Caco-2 (cell line): ENCODE results near the gene ZDHHC3. TPM values are rescaled to one million over a fixed set of nuclear protein-coding genes. Genes with fewer than 3 reads are reported as not detected.
A peak's percentile ranks its signal among the peaks of the same experiment; 100 is the strongest.

ENCODE experiments used
- BruUV-seq: library from RNA; stranded (reverse); fragments of 400-500 nt; replicated peaks from 2 replicates; lab custom pipeline; 2021; lab: Mats Ljungman, UMichigan
- CTCF ChIA-PET: fragments of 300-600 bp; sonication (Branson Sonifier 250); formaldehyde crosslinking; loops from one replicate; lab custom pipeline; 2022; ENCODE audit warnings: antibody characterized with exemption; lab: Charles Lee
- POLR2A ChIA-PET: fragments of 300-600 bp; sonication (Branson Sonifier 250); formaldehyde crosslinking; loops from one replicate; lab custom pipeline; 2022; ENCODE audit warnings: antibody characterized with exemption; lab: Charles Lee
- DNase-seq, 2 experiments: peaks; one replicate each; pipeline versions ENCODE4 v3.0.0 to v3.0.0-alpha.2; 2020 to 2022
- H3K27me3 ChIP-seq: replicated peaks from 2 replicates; pipeline ENCODE4 v1.6.0; 2011; ENCODE audit warnings: low read length; ENCODE audit not compliant: control insufficient read depth, insufficient read depth
- H3K36me3 ChIP-seq: 2 replicates; pipeline ENCODE4 v1.5.1; 2011; ENCODE audit warnings: low read length; ENCODE audit not compliant: control insufficient read depth, insufficient read depth
- H3K4me1 ChIP-seq: fragments of 250-450 bp; sonication (Bioruptor Pico); 2 replicates; pipeline ENCODE4 v1.5.1; 2020; ENCODE audit warnings: mild to moderate bottlenecking
- H3K4me3 ChIP-seq: 2 replicates; pipeline ENCODE4 v1.5.1; 2011; ENCODE audit warnings: low read depth, mild to moderate bottlenecking, control low read depth, low read length
- H3K9me3 ChIP-seq: fragments of 250-450 bp; sonication (Bioruptor Pico); 2 replicates; pipeline ENCODE4 v1.5.1; 2020; ENCODE audit warnings: mild to moderate bottlenecking, moderate library complexity
- H3K27ac Mint-ChIP-seq: one replicate; pipeline ENCODE4 v1.8.0; 2022; ENCODE audit warnings: mixed read lengths; ENCODE audit not compliant: unreplicated experiment
- H3K27me3 Mint-ChIP-seq: one replicate; pipeline ENCODE4 v1.8.0; 2022; ENCODE audit warnings: mixed read lengths; ENCODE audit not compliant: insufficient read depth, unreplicated experiment
- H3K36me3 Mint-ChIP-seq: one replicate; pipeline ENCODE4 v1.8.0; 2022; ENCODE audit warnings: mild to moderate bottlenecking, mixed read lengths; ENCODE audit not compliant: insufficient read depth, unreplicated experiment
- H3K4me1 Mint-ChIP-seq: one replicate; pipeline ENCODE4 v1.8.0; 2022; ENCODE audit warnings: low read depth, mixed read lengths; ENCODE audit not compliant: unreplicated experiment
- H3K4me3 Mint-ChIP-seq: one replicate; pipeline ENCODE4 v1.8.0; 2022; ENCODE audit warnings: mild to moderate bottlenecking, moderate library complexity, mixed read lengths; ENCODE audit not compliant: unreplicated experiment
- H3K9me3 Mint-ChIP-seq: one replicate; pipeline ENCODE4 v1.8.0; 2022; ENCODE audit warnings: mixed read lengths; ENCODE audit not compliant: unreplicated experiment
- intact Hi-C: fragments of 100-400 bp; cut with micrococcal nuclease; formaldehyde crosslinking; loops from one replicate; pipeline ENCODE4 v1.10.0; 2022; ENCODE audit not compliant: unreplicated experiment
- total RNA-seq: library from RNA; stranded (reverse); gene quantifications from 2 replicates; pipeline ENCODE4 v1.2.3, GENCODE V29; 2022
- TF ChIP-seq, protein P1 (sequence below), 2 experiments: fragments of 200-600 bp in 1 of 2; IDR thresholded peaks; 1 replicate in 1 of 2; 2 replicates in 1 of 2; pipeline versions ENCODE4 v1.5.1 to v1.8.0; 2011 to 2022; ENCODE audit warnings: antibody characterized with exemption in 1 of 2, control low read depth in 1 of 2, inconsistent platforms in 1 of 2, low read depth in 1 of 2, low read length in 1 of 2, mild to moderate bottlenecking in 1 of 2, moderate library complexity in 1 of 2; ENCODE audit not compliant: insufficient read depth in 1 of 2, severe bottlenecking in 1 of 2, unreplicated experiment in 1 of 2

The ZDHHC3 gene
- total RNA-seq, 1 experiment from 2014 or later = 71.3 TPM

GRCh38 chr3:44913868-44914468 lies 62.0 kb downstream of the ZDHHC3 start:
- BruUV-seq = no TSS peak
- H3K36me3 Mint-ChIP-seq = peaks cover 10% of the 10 kb centered on the region

DNA sequence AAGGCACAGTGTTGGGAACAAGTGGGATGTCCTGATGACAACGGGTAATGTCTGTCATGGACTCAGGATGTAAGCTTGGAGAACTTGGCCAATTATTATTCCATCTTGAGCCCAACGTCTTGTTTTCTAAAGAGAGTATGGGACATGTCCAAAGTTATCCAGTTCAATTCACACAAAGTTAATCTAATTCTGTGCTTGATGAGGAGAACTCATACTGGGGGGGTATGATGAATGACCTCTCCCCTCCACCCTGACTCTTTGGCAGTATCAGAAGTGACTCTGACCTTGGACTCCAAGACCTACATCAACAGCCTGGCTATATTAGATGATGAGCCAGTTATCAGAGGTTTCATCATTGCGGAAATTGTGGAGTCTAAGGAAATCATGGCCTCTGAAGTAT lies 65.3 kb downstream of the ZDHHC3 start:
- H3K4me1 Mint-ChIP-seq = no peaks in the 10 kb centered on the region
- no peak overlapping the region for H3K4me3 ChIP-seq
- no peak overlapping the region for H3K27ac Mint-ChIP-seq
- DNase-seq = no peak
- POLR2A ChIA-PET = no interaction called here
- intact Hi-C loops = no loop called here
- no peaks in the 10 kb centered on the region for H3K9me3 ChIP-seq
- no peaks in the 10 kb centered on the region for H3K36me3 Mint-ChIP-seq
- H3K36me3 ChIP-seq = no peaks in the 10 kb centered on the region
- BruUV-seq = no TSS peak
- CTCF ChIA-PET = no interaction called here
- H3K9me3 Mint-ChIP-seq = no peaks in the 10 kb centered on the region
- H3K27me3 Mint-ChIP-seq = no peaks in the 10 kb centered on the region
- H3K4me3 Mint-ChIP-seq = no peak overlapping the region
- no peaks in the 10 kb centered on the region for H3K4me1 ChIP-seq
- H3K27me3 ChIP-seq = no peaks in the 10 kb centered on the region
- TF ChIP-seq, protein P1, sequence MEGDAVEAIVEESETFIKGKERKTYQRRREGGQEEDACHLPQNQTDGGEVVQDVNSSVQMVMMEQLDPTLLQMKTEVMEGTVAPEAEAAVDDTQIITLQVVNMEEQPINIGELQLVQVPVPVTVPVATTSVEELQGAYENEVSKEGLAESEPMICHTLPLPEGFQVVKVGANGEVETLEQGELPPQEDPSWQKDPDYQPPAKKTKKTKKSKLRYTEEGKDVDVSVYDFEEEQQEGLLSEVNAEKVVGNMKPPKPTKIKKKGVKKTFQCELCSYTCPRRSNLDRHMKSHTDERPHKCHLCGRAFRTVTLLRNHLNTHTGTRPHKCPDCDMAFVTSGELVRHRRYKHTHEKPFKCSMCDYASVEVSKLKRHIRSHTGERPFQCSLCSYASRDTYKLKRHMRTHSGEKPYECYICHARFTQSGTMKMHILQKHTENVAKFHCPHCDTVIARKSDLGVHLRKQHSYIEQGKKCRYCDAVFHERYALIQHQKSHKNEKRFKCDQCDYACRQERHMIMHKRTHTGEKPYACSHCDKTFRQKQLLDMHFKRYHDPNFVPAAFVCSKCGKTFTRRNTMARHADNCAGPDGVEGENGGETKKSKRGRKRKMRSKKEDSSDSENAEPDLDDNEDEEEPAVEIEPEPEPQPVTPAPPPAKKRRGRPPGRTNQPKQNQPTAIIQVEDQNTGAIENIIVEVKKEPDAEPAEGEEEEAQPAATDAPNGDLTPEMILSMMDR (IDR thresholded peaks at IDR 0.05; ENCODE audit: insufficient read depth in 1 of 2, low read depth in 1 of 2, low read length in 1 of 2, severe bottlenecking in 1 of 2, unreplicated experiment in 1 of 2) = no peak

More at GRCh38 chr3:44913868-44914468, 62.0 kb downstream of the ZDHHC3 start:
- intact Hi-C loops = no loop called here
- peak; percentile 68 to 72 for DNase-seq
- POLR2A ChIA-PET = no interaction called here
- Mint-ChIP-seq H3K9me3 (no peaks in the 10 kb centered on the region), H3K4me3 (no peak overlapping the region), H3K27ac (no peak overlapping the region), H3K4me1 (no peaks in the 10 kb centered on the region), H3K27me3 (no peaks in the 10 kb centered on the region)
- Histone ChIP-seq H3K36me3 (no peaks in the 10 kb centered on the region), H3K9me3 (no peaks in the 10 kb centered on the region), H3K4me1 (no peaks in the 10 kb centered on the region), H3K4me3 (no peak overlapping the region), H3K27me3 (no peaks in the 10 kb centered on the region)
- TF ChIP-seq, protein P1 (IDR thresholded peaks at IDR 0.05; ENCODE audit: insufficient read depth in 1 of 2, low read depth in 1 of 2, low read length in 1 of 2, severe bottlenecking in 1 of 2, unreplicated experiment in 1 of 2) = peak; percentile 66 to 84
- CTCF ChIA-PET = interaction anchor here (0.6 kb wide), 1 partner anchor 403 kb away, joined by 4 read pairs; no protein-coding TSS in a partner anchor

DNA sequence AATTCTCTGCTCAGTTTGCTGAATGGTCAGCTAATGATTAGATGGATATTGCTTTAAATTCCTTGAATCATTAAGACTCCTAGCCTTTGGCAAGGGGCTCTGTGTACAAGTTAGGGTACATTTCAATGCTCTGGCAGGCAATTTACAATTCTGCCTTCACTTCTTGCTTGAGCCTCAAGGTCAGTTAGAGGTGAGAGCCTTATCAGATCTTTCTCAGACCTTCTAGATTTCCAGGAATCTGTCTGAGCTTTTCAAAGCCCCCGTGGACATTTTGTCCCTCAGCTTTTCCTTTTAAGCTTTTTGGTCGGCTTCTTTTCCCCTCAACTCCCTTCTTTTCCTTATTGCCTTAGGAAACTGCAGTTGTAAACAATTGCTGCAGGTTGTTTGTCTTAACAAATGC lies 66.9 kb downstream of the ZDHHC3 start:
- Histone ChIP-seq H3K9me3 (no peaks in the 10 kb centered on the region), H3K27me3 (no peaks in the 10 kb centered on the region), H3K36me3 (no peaks in the 10 kb centered on the region), H3K4me1 (no peaks in the 10 kb centered on the region), H3K4me3 (no peak overlapping the region)
- Mint-ChIP-seq H3K27ac (no peak overlapping the region), H3K36me3 (no peaks in the 10 kb centered on the region), H3K4me1 (no peaks in the 10 kb centered on the region), H3K27me3 (no peaks in the 10 kb centered on the region), H3K4me3 (no peak overlapping the region), H3K9me3 (no peaks in the 10 kb centered on the region)
- TF ChIP-seq, protein P1 (IDR thresholded peaks at IDR 0.05; ENCODE audit: insufficient read depth in 1 of 2, low read depth in 1 of 2, low read length in 1 of 2, severe bottlenecking in 1 of 2, unreplicated experiment in 1 of 2) = no peak
- DNase-seq = no peak
- intact Hi-C loops = no loop called here
- CTCF ChIA-PET = no interaction called here
- POLR2A ChIA-PET = no interaction called here
- no TSS peak for BruUV-seq
